DMS114 treated with DMSO at 0.1 percent for 48 hours (cell line): ENCODE data around the gene MED13L.
A peak's percentile ranks its signal among the peaks of the same experiment; 100 is the strongest.

Experiments
- DNase-seq: peaks from one replicate; lab custom pipeline; 2025; ENCODE audit not compliant: unreplicated experiment; lab: John Stamatoyannopoulos, UW

Gene MED13L

DNA sequence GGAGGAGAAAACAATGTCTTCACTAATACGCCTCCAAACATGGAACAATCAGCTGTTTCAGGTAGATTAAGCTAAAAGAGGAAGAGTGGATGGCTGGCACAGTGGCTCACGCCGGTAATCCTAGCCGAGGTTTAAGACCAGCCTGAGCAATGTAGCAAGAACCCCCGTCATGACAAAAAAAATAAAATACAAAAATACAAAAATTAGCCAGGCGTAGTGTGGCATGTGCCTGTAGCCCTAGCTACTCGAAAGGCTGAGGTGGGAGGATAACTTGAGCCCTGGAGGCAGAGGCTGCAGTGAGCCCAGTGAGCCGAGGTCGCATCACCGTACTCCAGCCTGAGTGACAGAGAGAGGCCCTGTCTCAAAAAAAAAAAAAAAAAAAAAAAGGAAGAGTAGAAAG lies 1.2 kb upstream of the MED13L start:
- no peak for DNase-seq

GRCh38 chr12:116278279-116278626 lies 760 bp upstream of the MED13L start:
- DNase-seq, result no peak

DNA sequence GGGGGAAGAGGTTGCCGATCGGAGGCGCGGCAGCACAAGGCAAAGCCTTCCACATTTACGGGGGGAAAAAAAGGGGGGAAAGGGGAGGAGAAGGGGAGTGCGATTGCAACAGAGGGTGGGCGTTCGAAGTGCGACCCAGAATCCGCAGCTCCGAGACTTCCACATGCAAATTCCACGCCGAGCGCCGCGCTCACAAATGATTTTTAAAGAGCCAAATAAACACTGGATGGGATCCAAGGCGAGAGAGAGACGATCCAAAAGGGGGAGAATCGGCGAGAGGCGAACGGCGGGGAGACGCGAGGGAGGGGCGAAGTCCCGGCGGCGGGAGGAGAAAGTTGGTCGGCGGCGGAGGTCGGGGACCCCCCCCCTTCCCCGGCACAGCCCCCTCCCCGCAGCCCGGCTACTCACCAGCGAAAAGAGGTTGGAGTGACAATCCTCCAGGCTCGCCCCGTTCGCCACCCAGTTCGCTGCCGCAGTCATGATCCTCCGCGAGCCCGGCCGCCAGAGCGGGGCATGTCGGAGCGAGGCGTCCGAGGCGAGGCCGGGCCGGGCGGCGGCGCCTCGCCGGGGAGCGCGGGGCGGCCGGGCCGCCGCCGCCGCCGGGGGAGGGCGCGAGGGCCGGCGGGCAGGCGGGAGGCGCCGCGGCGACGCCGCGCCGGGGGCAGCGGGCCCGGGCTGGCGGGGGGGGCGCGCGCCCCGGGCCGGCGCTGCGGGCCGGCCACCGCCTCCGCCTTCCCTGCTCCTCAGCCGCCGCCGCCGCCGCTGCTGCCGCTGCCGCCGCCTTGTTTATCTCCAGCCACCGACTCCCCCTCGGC lies 634 bp downstream of the MED13L start:
- DNase-seq, result peak; percentile 45

DNA sequence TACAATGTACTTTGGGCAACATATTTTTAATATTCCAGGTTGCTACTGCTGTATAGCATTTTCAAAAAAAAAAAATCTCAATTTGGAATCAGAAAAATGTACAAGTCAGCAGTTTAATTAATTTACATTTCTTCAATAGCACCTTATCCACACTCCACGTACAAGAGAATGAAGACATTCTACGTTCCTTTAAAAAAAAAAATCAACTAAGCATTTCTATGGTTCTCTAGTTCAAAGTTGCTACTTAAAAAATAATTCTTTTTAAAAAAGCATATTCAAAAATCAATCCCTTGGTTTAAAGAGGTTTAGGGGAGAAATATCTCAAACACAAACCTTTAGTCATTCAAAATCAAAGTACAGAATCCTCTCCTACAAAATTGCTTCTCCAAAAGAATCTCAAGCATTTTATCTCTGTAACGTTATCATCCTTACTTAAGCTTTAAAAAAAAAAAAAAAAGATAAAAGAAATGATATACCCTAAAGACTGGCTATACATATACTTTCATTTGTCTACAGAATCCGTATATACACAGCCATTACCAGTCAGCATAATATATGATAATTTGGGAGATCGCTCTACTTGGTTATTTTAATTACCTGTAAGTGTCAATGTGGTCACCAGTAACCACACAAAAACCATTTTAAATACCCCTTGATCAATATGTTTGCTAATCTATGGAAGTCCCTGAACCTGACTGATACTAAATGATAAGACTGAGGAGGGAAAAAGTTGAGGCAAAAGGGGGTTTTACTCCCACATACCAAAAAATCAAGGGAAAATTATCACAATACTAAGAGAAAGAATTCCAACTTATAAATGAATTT lies 2.7 kb downstream of the MED13L start:
- DNase-seq, result no peak

- no peak for DNase-seq
Measured at GRCh38 chr12:116273813-116274550, 3.5 kb downstream of the MED13L start.

DNA sequence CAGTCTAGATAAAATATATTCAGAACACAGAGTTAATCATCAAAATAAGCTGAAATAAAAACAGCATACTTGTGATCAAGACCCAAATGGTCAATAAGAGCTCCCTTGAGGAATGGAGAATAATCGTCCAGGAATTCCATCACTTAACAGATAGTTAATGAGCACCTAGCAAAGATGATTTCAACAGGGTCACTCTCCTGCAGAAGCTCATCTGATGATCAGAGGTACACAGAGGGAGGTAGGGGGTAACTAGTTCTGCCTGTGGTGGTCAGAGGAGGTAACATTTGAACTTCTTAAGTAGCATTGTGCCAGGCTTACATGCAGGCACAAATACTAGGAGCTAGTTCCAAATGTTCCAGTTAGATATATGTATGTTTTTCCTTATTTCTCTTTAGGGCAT lies 9.5 kb downstream of the MED13L start:
- DNase-seq, result no peak

DNA sequence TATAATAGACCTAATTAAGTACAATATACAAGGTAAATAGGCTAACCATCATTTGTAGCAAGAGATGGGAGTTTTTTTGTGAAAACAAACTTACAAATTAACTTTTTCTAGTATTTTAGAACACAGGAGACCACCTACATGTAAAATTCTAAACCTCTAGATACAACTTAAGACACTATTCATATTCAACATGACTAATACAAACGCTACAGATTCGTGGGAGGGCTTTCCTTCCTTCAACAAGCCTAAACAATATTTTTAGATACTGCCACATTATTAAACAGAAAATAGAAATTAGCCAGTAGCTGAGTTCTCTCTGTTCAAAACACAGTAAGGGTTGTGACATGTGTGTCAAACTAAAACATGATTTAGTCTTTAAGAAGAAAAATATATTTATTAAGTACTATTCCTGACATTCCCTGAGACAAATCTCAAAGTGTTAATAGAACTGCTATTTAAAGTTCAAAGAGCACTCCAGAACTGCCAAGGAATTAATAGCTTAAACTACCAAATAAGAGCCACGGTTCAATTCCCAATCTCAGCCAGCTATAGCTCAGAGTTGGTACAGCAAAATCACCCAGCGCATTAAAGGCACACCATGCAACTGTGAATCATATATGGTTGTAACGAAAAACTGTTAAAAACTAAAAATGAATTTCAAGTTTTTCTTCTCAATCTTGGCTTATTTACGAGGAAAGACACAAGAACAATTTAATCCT lies 10.7 kb downstream of the MED13L start:
- no peak for DNase-seq

DNA sequence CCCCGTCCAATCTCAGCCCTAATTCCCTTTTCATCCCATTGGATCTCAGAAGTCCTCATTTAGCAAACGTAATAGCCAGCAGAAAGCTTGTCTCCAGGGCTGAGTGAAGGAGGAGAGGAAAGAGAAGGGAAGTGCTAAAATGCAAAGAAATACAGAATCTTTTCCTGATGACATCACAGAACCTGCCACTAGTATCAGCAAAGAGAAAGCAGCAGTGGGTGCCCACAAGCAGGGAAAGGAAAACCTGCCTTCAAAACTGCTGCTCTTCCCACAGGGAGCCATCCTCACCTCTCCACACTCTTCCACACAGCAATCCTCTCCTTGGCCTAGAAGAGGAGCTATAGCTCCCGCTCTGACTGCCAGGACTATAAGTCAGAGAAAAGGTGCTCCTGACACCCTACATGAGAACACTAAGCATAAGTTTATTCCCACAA lies 11.3 kb downstream of the MED13L start:
- no peak for DNase-seq

DNA sequence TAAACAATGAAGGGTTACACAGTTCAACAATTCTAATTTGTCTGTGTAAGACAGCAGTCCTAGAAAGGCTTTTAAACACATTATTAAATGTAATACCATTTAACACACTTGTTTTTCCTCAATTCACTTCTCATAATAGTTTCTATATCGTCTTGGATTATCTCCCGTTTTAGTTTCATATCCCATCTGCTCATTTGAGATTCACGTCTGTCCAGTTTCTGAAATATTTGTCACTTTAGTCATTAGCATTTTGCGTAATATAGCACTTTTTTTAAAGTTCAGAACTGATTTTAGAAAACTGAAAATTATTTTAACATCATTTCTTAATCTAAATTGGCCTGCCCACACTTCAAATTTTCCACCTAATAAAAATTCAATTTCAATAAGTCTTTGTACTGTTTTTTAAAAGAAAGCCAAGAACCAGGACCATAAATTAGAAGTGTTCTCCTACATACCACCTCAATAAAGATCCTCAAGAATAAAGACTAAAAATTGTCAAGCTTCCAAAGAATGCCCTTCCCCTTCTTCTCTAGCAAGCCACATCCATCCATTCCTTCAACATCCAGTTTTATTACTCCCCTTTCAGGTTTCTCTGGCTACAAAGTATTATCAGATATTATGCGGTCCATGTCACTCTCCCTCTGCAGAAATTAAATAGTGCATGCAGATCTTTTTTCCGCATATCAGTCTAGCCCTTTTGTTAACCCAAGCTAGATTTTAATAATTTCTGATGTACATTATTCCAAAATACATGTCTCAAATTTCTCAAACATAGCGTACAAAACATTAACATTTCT lies 11.9 kb downstream of the MED13L start:
- DNase-seq, result no peak

DNA sequence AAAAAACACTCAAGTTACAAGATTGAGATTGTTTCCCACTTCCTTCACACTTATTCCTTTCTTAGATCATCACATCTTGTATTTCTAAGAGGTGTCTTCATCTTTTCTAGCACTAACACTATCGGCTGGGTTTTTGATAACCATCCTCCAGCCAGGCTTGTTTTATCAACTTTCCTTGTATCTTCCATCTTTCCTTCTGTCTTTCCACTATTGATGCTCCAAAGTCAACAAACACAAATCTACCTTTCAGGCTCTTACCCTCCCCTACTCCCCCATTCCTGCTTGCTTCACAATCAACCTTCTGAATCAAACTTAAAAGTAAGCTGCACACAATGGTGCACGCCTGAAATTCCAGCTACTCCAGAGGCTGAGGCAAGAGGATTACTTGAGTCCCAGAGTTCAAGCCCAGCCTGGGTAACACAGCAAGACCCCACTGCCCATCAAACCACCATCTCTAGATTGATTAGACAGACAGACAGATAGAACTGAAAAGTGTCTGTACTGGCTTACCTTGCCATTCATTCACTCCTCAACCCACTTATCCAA lies 12.9 kb downstream of the MED13L start:
- no peak for DNase-seq

DNA sequence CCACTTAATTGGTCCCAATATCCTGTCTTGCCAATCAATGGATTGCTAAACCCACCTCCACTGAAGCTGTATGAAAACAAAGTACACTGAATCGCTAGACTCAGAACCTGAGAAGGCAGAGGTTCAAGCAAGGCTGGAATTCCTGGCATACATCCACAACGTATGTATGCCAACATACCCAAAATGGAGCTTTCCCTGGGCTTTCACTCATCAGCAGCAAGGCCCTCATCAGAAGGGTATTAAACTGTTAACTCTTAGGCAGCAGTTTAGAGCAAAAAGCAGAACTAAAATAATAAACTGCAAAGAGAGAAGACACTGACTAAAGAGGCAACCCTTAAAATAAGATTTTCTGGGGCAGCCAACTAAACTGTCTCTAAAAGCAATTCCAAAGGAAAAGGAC lies 13.6 kb downstream of the MED13L start:
- DNase-seq, result no peak

DNA sequence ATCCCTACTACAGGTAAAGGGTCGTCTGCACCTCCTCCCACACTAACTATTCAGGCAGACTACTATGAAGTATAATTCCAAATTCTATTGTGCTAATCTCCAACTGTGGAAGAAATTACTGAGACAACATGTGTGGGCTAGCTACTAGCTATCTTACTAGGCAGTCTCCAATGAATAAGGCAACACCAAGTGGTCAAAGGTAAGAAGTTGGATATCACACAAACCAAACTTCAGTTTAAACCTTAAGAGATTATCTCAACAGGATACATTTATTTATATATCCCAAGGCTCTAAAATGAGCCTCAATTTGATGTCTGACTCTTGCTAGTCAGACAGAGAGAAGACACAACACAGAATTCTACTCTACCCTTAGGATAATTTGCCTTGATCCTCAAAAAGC lies 14.1 kb downstream of the MED13L start:
- no peak for DNase-seq

GRCh38 chr12:116262741-116263140 lies 14.8 kb downstream of the MED13L start:
- DNase-seq, result no peak

DNA sequence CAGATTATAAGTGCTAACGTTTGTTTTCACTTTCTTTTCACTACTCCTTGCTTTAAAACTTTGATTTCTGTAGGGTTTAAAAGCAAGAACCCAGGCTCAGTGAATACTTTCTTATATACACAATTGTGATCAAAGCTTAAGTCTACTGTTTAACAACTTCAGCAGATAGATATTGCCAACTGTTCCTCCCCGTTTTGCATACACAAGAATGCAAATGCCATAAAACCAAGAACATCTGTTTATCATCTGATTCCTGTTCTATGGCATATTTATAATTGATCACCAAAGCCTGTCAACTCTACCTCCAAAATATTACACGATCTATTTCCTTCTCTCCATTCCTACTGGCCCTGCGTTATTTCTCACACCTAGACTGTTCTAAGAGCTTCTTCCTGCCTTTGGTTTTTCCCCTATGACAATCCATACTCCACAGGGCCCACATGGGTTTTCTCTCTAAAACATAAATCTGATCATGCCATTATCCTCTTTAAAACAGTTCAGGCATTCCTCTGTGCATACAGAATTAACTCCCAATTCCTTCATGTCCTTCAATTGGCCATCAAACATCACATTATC lies 15.9 kb downstream of the MED13L start:
- no peak for DNase-seq

GRCh38 chr12:116259800-116260577 lies 17.5 kb downstream of the MED13L start:
- DNase-seq, result no peak

- no peak for DNase-seq
Measured at GRCh38 chr12:116257826-116258225, 19.7 kb downstream of the MED13L start.

GRCh38 chr12:116257215-116257614 lies 20.3 kb downstream of the MED13L start:
- DNase-seq, result peak; percentile 70

- no peak for DNase-seq
Measured at GRCh38 chr12:116249938-116250337, 27.6 kb downstream of the MED13L start.

DNA sequence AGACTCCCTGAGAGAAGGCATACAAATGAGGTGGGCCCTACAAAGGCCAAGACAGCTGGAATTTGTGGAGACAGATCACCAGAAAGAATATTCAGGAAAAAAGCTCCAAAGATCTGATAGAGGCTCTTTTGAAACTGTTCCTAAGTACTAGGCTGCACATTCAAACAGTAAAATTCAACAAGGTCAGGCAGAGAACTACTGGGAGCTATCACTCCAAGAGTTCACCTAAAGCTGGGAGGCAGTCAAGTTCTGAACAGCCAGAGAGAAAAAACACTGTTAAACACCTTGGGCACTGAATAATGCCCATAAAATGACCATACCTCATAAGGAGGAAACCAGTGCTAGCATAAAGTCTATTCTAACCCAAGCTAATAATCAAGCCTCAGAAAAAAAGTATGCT lies 28.6 kb downstream of the MED13L start:
- no peak for DNase-seq
